HepG2 (cell line): ENCODE data around the gene NTRK2. TPM values are rescaled to one million over a fixed set of nuclear protein-coding genes. Genes with fewer than 3 reads are reported as not detected.

Experiments
- ATAC-seq: fragments of 200-7000 bp; cut with Tn5 transposase; 3 replicates; pipeline ENCODE4 v1.9.1; 2020; ENCODE audit warnings: mild to moderate bottlenecking, moderate library complexity
- BruUV-seq: library from RNA; stranded (reverse); fragments of 400-500 nt; replicated peaks from 2 replicates; lab custom pipeline; 2021; lab: Mats Ljungman, UMichigan
- CTCF ChIA-PET: fragments of 300-600 bp; formaldehyde crosslinking; extraction: SDS; loops from one replicate; lab custom pipeline; 2021; ENCODE audit warnings: low total read pairs, inconsistent platforms, low intra/inter-chr PET ratio; lab: Yijun Ruan, JAX
- POLR2A ChIA-PET: fragments of 350-600 bp; sonication (Branson Sonifier 250); formaldehyde crosslinking; loops from one replicate; lab custom pipeline; 2020; ENCODE audit warnings: antibody characterized with exemption, inconsistent platforms; lab: Yijun Ruan, JAX
- DNase-seq: peaks from one replicate; pipeline ENCODE4 v3.0.0-alpha.2; 2015; ENCODE audit warnings: low spot score
- FAIRE-seq: peaks from 3 replicates; lab custom pipeline; 2011; peaks lifted over from hg19 to GRCh38; lab: Jason Lieb, UNC
- H2AFZ ChIP-seq: one replicate; pipeline ENCODE4 v1.6.1; 2011; ENCODE audit warnings: low read length, inconsistent platforms
- H3K27ac ChIP-seq: fragments of 300-600 bp; 3 replicates; pipeline ENCODE4 v1.8.0; 2011; ENCODE audit warnings: mixed run types, mild to moderate bottlenecking, mixed read lengths, low read length, inconsistent platforms; ENCODE audit not compliant: insufficient read depth; ENCODE audit errors: extremely low read length
- H3K27me3 ChIP-seq, 2 experiments: fragments of 200-600 bp in 1 of 2; 2 replicates in 1 of 2; 3 replicates in 1 of 2; pipeline versions ENCODE4 v1.6.0 to v1.8.0; 2011; ENCODE audit warnings: low read length in 2 of 2, mild to moderate bottlenecking in 2 of 2, moderate library complexity in 2 of 2, inconsistent platforms in 1 of 2; ENCODE audit not compliant: insufficient read depth in 2 of 2, control insufficient read depth in 1 of 2
- H3K36me3 ChIP-seq, 2 experiments: fragments of 200-600 bp in 1 of 2; replicated peaks in 1 of 2; 2 replicates in 1 of 2; 3 replicates in 1 of 2; pipeline versions ENCODE4 v1.5.1 to v1.8.0; 2011; ENCODE audit warnings: low read length in 2 of 2, inconsistent platforms in 1 of 2; ENCODE audit not compliant: insufficient read depth in 2 of 2, control insufficient read depth in 1 of 2
- H3K4me1 ChIP-seq: 2 replicates; pipeline ENCODE4 v1.5.1; 2012; ENCODE audit warnings: low read length, inconsistent platforms; ENCODE audit not compliant: insufficient read depth
- H3K4me2 ChIP-seq: 2 replicates; pipeline ENCODE4 v1.6.0; 2011; ENCODE audit warnings: low read depth, low read length, inconsistent platforms
- H3K4me3 ChIP-seq, 3 experiments: fragments of 200-600 bp in 1 of 3; sonication (generic), shearing (Covaris generic) in 1 of 3; replicated peaks in 1 of 3; 2 replicates each; pipeline ENCODE4 v1.5.1; 2011 to 2016; ENCODE audit warnings: low read length in 3 of 3, inconsistent platforms in 2 of 3, low read depth in 2 of 3, mild to moderate bottlenecking in 2 of 3, control low read depth in 1 of 3, mixed read lengths in 1 of 3; ENCODE audit not compliant: insufficient read depth in 1 of 3
- H3K79me2 ChIP-seq: one replicate; pipeline ENCODE4 v1.6.1; 2011; ENCODE audit warnings: low read length, inconsistent platforms; ENCODE audit not compliant: insufficient read depth
- H3K9ac ChIP-seq: 2 replicates; pipeline ENCODE4 v1.6.0; 2011; ENCODE audit warnings: mild to moderate bottlenecking, low read depth, low read length, inconsistent platforms; ENCODE audit not compliant: insufficient read depth
- H3K9me3 ChIP-seq: 2 replicates; pipeline ENCODE4 v1.5.1; 2012; ENCODE audit warnings: mild to moderate bottlenecking, low read length
- H4K20me1 ChIP-seq: 2 replicates; pipeline ENCODE4 v1.6.0; 2011; ENCODE audit warnings: inconsistent platforms, mild to moderate bottlenecking, low read length, moderate library complexity; ENCODE audit not compliant: insufficient read depth
- HOXA7 ChIP-seq: sonication (generic); formaldehyde crosslinking; IDR thresholded peaks from 2 replicates; pipeline ENCODE4 v1.8.1; 2022; ENCODE audit warnings: mild to moderate bottlenecking, missing genetic modification reagents, moderate library complexity
- SMARCC2 ChIP-seq: fragments of 450-650 bp; IDR thresholded peaks from 2 replicates; pipeline ENCODE4 v1.6.1; 2017; ENCODE audit warnings: antibody characterized with exemption, mild to moderate bottlenecking
- STAT5B ChIP-seq: sonication (generic); formaldehyde crosslinking; IDR thresholded peaks from 2 replicates; pipeline ENCODE4 v1.4.0; 2020; ENCODE audit warnings: missing genetic modification reagents
- WGBS: methylation state at CpG from one replicate; pipeline ENCODE4 v1.1.6; 2017; ENCODE audit warnings: low lambda C conversion rate; 5-methylcytosine and 5-hydroxymethylcytosine counted together
- in situ Hi-C: cut with HindIII; loops from 2 replicates; pipeline ENCODE4 v1.10.0; 2017; ENCODE audit warnings: low pct_unique_long_range_greater_than_20kb; ENCODE audit not compliant: extremely low pct_ligation_motif_present
- intact Hi-C: fragments of 100-400 bp; cut with micrococcal nuclease; formaldehyde crosslinking; loops from one replicate; pipeline ENCODE4 v1.10.0; 2022; ENCODE audit not compliant: unreplicated experiment
- polyA plus RNA-seq, 8 experiments: library from polyadenylated mRNA; depleted of rRNA in 3 of 8; stranded (reverse) in 7 of 8; unstranded in 1 of 8; fragments of >200 nt; fragmentation: Illumina TruSeq in 4 of 8; extraction: Trizol in 4 of 8; gene quantifications; 2 replicates each; pipeline versions ENCODE4 v1.2.1 to v1.2.3, GENCODE V29; 2011 to 2016; ENCODE audit warnings: low read depth in 4 of 8, missing spikeins in 1 of 8, mixed read lengths in 1 of 8; ENCODE audit not compliant: insufficient read depth in 1 of 8
- total RNA-seq, 5 experiments: library from RNA; depleted of rRNA; stranded (reverse); fragments of >200 nt; fragmentation: Illumina TruSeq; extraction: Trizol; gene quantifications; 2 replicates each; pipeline ENCODE4 v1.2.3, GENCODE V29; 2016; ENCODE audit warnings: low read depth in 1 of 5
- TF ChIP-seq, protein P1 (sequence below): sonication (generic); formaldehyde crosslinking; IDR thresholded peaks from 2 replicates; pipeline ENCODE4 v1.8.0; 2022; ENCODE audit warnings: missing genetic modification reagents, mild to moderate bottlenecking, inconsistent platforms, borderline replicate concordance
- TF ChIP-seq, protein P2 (sequence below), 2 experiments: IDR thresholded peaks; 2 replicates each; pipeline ENCODE4 v1.6.1; 2011 to 2012; ENCODE audit warnings: low read length in 2 of 2, borderline replicate concordance in 1 of 2, low read depth in 1 of 2, mild to moderate bottlenecking in 1 of 2, moderate library complexity in 1 of 2

The NTRK2 gene
- total and polyA plus RNA-seq, 2 of the 13 experiments (the other 11 are each of a cell fraction or from before 2014, with no cell fraction given), result not detected

DNA sequence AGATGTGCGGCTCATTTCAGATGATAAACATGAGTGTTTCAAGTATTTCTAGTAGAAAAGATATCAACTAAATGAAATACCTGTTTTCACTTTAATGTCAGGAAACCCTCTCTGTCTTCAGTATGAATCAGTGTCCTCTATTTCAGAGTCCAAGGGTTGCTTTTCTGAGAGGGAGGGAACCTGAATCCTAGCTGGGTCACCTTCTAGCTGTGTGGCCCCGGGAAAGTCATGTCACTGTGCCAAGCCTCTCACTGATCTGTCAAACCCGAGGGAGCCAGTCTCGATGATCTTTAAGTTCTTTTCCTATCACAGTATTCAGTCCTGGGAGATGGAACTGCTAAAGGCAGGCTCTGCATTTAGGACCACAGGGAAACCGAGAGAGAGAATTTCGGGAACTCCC is 258.9 kb downstream of the NTRK2 start:
- BruUV-seq, result no TSS peak
- no peak for DNase-seq
- no peak for ATAC-seq
- in situ Hi-C loops (no loop called here), intact Hi-C loops (no loop called here)
- H3K36me3 ChIP-seq, result no peaks in the 10 kb centered on the region
- H3K9me3 ChIP-seq, result no peaks in the 10 kb centered on the region
- POLR2A ChIA-PET, result no interaction called here
- H3K4me1 ChIP-seq, result no peaks in the 10 kb centered on the region
- 8% methylated on average over 6 of the region's 6 CpGs for WGBS
- no peaks in the 10 kb centered on the region for H3K79me2 ChIP-seq
- no peaks in the 10 kb centered on the region; a peak in 1 of 5 replicates for H3K27me3 ChIP-seq
- H3K4me3 ChIP-seq, result no peak overlapping the region
- no peak overlapping the region for H3K27ac ChIP-seq
- no peak overlapping the region for H3K9ac ChIP-seq
- CTCF ChIA-PET, result no interaction called here
- H3K4me2 ChIP-seq, result no peak overlapping the region
- no peak for FAIRE-seq
- no peak overlapping the region for H2AFZ ChIP-seq
- TF ChIP-seq SMARCC2 (no peak), STAT5B (CRISPR knock-in tag) (no peak), HOXA7 (no peak)
- TF ChIP-seq, protein P1, sequence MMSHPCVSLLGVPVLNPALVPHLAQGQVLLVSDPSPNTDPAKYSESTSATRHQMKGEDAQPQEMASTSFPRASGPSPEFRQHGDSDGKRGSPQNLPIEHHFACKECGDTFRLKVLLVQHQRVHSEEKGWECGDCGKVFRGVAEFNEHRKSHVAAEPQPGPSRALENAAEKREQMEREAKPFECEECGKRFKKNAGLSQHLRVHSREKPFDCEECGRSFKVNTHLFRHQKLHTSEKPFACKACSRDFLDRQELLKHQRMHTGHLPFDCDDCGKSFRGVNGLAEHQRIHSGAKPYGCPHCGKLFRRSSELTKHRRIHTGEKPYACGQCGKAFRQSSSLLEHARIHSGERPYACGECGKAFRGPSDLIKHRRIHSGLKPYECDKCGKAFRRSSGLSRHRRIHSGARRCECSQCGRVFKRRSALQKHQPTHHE, result no peak
- TF ChIP-seq, protein P2, sequence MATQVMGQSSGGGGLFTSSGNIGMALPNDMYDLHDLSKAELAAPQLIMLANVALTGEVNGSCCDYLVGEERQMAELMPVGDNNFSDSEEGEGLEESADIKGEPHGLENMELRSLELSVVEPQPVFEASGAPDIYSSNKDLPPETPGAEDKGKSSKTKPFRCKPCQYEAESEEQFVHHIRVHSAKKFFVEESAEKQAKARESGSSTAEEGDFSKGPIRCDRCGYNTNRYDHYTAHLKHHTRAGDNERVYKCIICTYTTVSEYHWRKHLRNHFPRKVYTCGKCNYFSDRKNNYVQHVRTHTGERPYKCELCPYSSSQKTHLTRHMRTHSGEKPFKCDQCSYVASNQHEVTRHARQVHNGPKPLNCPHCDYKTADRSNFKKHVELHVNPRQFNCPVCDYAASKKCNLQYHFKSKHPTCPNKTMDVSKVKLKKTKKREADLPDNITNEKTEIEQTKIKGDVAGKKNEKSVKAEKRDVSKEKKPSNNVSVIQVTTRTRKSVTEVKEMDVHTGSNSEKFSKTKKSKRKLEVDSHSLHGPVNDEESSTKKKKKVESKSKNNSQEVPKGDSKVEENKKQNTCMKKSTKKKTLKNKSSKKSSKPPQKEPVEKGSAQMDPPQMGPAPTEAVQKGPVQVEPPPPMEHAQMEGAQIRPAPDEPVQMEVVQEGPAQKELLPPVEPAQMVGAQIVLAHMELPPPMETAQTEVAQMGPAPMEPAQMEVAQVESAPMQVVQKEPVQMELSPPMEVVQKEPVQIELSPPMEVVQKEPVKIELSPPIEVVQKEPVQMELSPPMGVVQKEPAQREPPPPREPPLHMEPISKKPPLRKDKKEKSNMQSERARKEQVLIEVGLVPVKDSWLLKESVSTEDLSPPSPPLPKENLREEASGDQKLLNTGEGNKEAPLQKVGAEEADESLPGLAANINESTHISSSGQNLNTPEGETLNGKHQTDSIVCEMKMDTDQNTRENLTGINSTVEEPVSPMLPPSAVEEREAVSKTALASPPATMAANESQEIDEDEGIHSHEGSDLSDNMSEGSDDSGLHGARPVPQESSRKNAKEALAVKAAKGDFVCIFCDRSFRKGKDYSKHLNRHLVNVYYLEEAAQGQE (IDR thresholded peaks at IDR 0.05; ENCODE audit: borderline replicate concordance in 1 of 2, low read depth in 1 of 2, low read length in 2 of 2), result no peak
- no peaks in the 10 kb centered on the region for H4K20me1 ChIP-seq
